ENCODE measurements around the gene VAV2. TPM values are rescaled to one million over a fixed set of nuclear protein-coding genes. Genes with fewer than 3 reads are reported as not detected.

The VAV2 gene
- total and polyA plus RNA-seq, 4 donors = 4.9 to 26.4 (median 17.0) TPM

DNA sequence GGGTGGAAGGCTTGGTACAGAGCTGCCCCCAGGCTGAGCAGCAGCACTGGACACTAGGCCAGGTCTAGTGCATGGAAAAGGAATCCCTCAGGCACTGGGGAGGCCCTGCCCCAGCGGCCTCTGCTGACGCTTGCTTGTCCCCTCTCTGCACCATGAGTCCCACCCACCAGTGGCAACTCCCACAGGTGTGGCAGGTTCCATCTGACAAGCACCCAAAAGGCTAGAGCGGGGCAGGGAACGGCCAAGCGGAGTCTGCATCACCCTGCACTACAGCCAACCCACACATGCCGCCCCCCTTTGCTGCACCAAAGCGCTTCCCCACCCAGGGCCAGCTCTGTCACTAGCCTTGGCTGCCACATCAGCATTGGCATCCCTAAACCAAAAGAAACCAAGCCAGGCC is 138.8 kb downstream of the VAV2 start:
- peaks cover 0 to 2% (median 0%) of the 10 kb centered on the region in 4 donors for H3K36me3 ChIP-seq (ENCODE audit: control insufficient read depth in 4 of 4, insufficient read depth in 3 of 4, low read depth in 1 of 4, low read length in 3 of 4)

DNA sequence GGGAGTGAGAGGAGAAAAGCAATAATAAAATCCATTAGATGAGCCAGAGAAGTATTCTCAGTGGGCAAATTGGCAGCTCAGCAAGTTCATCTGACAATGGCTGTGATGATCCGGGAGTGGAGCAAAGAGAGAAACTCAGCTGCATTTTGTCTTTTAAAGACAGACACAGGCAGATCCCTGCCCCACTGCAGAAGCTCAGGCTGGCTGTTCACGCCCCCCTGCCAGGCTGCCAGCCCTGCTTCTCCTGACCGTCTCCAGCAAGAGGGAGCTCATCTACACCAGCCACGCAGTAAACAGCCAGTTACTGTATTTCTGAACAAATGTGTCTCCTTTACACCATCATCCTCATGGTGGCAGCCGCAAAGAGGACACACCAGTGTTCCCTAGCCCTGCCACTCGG is 139.7 kb downstream of the VAV2 start:
- no peak for DNase-seq (ENCODE audit: low spot score)
- Histone ChIP-seq H3K27ac (ENCODE audit: low read depth in 1 of 2, low read length in 2 of 2) (no peak overlapping the region), H3K27me3 (ENCODE audit: control insufficient read depth in 4 of 4, insufficient read depth in 4 of 4, low read length in 3 of 4) (no peaks in the 10 kb centered on the region), H3K9me3 (ENCODE audit: control insufficient read depth in 4 of 4, low read length in 3 of 4) (no peaks in the 10 kb centered on the region), H3K4me3 (ENCODE audit: low read depth in 1 of 3, low read length in 3 of 3) (no peak overlapping the region), H3K36me3 (ENCODE audit: control insufficient read depth in 4 of 4, insufficient read depth in 3 of 4, low read depth in 1 of 4, low read length in 3 of 4) (peaks cover 0 to 2% (median 0%) of the 10 kb centered on the region in 4 donors), H3K9ac (ENCODE audit: low read depth in 1 of 2, low read length in 2 of 2) (no peak overlapping the region), H3K4me1 (ENCODE audit: control insufficient read depth in 4 of 4, insufficient read depth in 4 of 4, low read length in 3 of 4) (peaks cover 7 to 22% (median 16%) of the 10 kb centered on the region in 4 donors)
- 96% methylated on average over 6 of the region's 6 CpGs for WGBS
- TF ChIP-seq GABPA (IDR thresholded peaks at IDR 0.05 in 1 of 2, conservative IDR thresholded peaks at IDR 0.05 in 1 of 2) (no peak), NR2F2 (IDR thresholded peaks at IDR 0.05) (no peak)

More for the DNA sequence above, 138.8 kb downstream of the VAV2 start:
- Histone ChIP-seq H3K4me1 (ENCODE audit: control insufficient read depth in 4 of 4, insufficient read depth in 4 of 4, low read length in 3 of 4) (peaks cover 7 to 22% (median 16%) of the 10 kb centered on the region in 4 donors), H3K9me3 (ENCODE audit: control insufficient read depth in 4 of 4, low read length in 3 of 4) (no peaks in the 10 kb centered on the region), H3K4me3 (ENCODE audit: low read depth in 1 of 3, low read length in 3 of 3) (no peak overlapping the region), H3K27me3 (ENCODE audit: control insufficient read depth in 4 of 4, insufficient read depth in 4 of 4, low read length in 3 of 4) (no peaks in the 10 kb centered on the region), H3K27ac (ENCODE audit: low read depth in 1 of 2, low read length in 2 of 2) (no peak overlapping the region), H3K9ac (ENCODE audit: low read depth in 1 of 2, low read length in 2 of 2) (no peak overlapping the region)
- no peak for DNase-seq (ENCODE audit: low spot score)
- TF ChIP-seq FOXA1 (IDR thresholded peaks at IDR 0.05) (no peak), RAD21 (IDR thresholded peaks at IDR 0.05) (no peak), YY1 (IDR thresholded peaks at IDR 0.05) (no peak), NR2F2 (IDR thresholded peaks at IDR 0.05) (no peak), ATF3 (IDR thresholded peaks at IDR 0.05) (no peak), HNF4G (IDR thresholded peaks at IDR 0.05) (no peak), FOXA2 (IDR thresholded peaks at IDR 0.05) (no peak), EGR1 (IDR thresholded peaks at IDR 0.05; ENCODE audit: low read depth in 2 of 2) (no peak), REST (IDR thresholded peaks at IDR 0.05) (no peak), JUND (IDR thresholded peaks at IDR 0.05) (no peak), RXRA (IDR thresholded peaks at IDR 0.05) (no peak)
- WGBS = 95% methylated on average over 7 of the region's 7 CpGs

DNA sequence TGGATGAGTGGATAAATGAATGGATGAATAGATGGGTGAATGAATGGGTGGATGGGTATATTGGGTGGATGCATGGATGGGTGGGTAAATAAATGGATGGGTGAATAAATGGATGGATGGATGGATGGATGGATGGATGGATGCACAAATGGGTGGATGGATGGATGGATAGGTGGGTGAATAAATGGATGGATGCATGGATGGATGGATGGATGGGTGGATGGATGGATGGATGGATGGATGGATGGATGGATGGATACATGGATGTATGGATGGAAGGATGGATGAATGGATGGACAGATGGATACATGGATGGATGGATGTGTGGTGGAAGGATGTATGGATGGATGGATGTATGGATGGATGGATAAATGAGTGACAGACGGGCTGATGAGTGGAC is 140.4 kb downstream of the VAV2 start:
- Histone ChIP-seq H3K27ac (ENCODE audit: low read depth in 1 of 2, low read length in 2 of 2) (no peak overlapping the region), H3K9ac (ENCODE audit: low read depth in 1 of 2, low read length in 2 of 2) (no peak overlapping the region), H3K4me1 (ENCODE audit: control insufficient read depth in 4 of 4, insufficient read depth in 4 of 4, low read length in 3 of 4) (peaks cover 7 to 19% (median 16%) of the 10 kb centered on the region in 4 donors), H3K9me3 (ENCODE audit: control insufficient read depth in 4 of 4, low read length in 3 of 4) (no peaks in the 10 kb centered on the region), H3K36me3 (ENCODE audit: control insufficient read depth in 4 of 4, insufficient read depth in 3 of 4, low read depth in 1 of 4, low read length in 3 of 4) (peaks cover 0 to 2% (median 0%) of the 10 kb centered on the region in 4 donors), H3K27me3 (ENCODE audit: control insufficient read depth in 4 of 4, insufficient read depth in 4 of 4, low read length in 3 of 4) (no peaks in the 10 kb centered on the region), H3K4me3 (ENCODE audit: low read depth in 1 of 3, low read length in 3 of 3) (no peak overlapping the region)
- 88% methylated on average over 1 of the region's 1 CpG for WGBS
- no peak for DNase-seq (ENCODE audit: low spot score)
- TF ChIP-seq ZBTB33 (IDR thresholded peaks at IDR 0.05) (no peak), GABPA (IDR thresholded peaks at IDR 0.05 in 1 of 2, conservative IDR thresholded peaks at IDR 0.05 in 1 of 2) (no peak), HNF4G (IDR thresholded peaks at IDR 0.05) (no peak), HNF4A (conservative IDR thresholded peaks at IDR 0.05) (no peak), RAD21 (IDR thresholded peaks at IDR 0.05) (no peak), RXRA (IDR thresholded peaks at IDR 0.05) (no peak), NR2F2 (IDR thresholded peaks at IDR 0.05) (no peak), YY1 (IDR thresholded peaks at IDR 0.05) (no peak), REST (IDR thresholded peaks at IDR 0.05) (no peak), SP1 (IDR thresholded peaks at IDR 0.05) (no peak)
- TF ChIP-seq, protein P1, sequence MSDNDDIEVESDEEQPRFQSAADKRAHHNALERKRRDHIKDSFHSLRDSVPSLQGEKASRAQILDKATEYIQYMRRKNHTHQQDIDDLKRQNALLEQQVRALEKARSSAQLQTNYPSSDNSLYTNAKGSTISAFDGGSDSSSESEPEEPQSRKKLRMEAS (IDR thresholded peaks at IDR 0.05) = no peak
- TF ChIP-seq, protein P2, sequence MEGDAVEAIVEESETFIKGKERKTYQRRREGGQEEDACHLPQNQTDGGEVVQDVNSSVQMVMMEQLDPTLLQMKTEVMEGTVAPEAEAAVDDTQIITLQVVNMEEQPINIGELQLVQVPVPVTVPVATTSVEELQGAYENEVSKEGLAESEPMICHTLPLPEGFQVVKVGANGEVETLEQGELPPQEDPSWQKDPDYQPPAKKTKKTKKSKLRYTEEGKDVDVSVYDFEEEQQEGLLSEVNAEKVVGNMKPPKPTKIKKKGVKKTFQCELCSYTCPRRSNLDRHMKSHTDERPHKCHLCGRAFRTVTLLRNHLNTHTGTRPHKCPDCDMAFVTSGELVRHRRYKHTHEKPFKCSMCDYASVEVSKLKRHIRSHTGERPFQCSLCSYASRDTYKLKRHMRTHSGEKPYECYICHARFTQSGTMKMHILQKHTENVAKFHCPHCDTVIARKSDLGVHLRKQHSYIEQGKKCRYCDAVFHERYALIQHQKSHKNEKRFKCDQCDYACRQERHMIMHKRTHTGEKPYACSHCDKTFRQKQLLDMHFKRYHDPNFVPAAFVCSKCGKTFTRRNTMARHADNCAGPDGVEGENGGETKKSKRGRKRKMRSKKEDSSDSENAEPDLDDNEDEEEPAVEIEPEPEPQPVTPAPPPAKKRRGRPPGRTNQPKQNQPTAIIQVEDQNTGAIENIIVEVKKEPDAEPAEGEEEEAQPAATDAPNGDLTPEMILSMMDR (IDR thresholded peaks at IDR 0.05; ENCODE audit: low read depth, low read length, missing input control) = no peak
